ENCODE data around the gene FANCG.

DNA sequence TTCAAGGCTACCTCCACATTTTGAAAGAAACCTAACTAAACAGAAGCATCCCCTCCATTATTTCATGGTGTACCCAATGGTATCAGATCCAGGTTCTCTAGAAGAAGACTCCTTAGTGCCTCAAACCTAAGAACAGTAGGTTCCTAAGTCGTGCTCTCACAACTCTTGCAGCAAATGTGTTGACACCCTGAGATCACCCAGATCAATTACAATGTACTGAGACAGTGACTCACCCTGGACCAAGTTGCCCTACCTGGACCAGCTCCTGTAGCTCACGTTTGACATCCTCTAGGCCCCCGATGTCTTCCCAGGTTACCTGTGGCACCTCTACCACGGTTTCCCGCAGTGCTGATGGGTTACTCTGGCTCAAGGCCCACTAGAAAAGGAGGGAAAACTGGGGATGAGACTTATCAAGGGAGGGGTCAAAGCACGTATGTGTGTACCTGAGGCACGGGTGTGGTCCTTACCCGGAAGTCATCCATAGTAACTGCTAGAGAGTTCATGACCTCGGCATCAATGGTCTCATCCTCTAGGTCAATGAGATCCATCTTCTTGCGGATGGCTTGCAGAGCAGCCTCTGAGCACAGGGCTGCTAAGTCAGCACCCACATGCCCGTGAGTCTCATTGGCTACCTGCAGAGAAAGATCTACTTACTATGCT is 19.1 kb downstream of the FANCG start:
- TF ChIP-seq, protein P1, sequence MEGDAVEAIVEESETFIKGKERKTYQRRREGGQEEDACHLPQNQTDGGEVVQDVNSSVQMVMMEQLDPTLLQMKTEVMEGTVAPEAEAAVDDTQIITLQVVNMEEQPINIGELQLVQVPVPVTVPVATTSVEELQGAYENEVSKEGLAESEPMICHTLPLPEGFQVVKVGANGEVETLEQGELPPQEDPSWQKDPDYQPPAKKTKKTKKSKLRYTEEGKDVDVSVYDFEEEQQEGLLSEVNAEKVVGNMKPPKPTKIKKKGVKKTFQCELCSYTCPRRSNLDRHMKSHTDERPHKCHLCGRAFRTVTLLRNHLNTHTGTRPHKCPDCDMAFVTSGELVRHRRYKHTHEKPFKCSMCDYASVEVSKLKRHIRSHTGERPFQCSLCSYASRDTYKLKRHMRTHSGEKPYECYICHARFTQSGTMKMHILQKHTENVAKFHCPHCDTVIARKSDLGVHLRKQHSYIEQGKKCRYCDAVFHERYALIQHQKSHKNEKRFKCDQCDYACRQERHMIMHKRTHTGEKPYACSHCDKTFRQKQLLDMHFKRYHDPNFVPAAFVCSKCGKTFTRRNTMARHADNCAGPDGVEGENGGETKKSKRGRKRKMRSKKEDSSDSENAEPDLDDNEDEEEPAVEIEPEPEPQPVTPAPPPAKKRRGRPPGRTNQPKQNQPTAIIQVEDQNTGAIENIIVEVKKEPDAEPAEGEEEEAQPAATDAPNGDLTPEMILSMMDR (IDR thresholded peaks at IDR 0.05), result no peak
- TF ChIP-seq POLR2A (IDR thresholded peaks at IDR 0.05), result no peak

Measured in uterus (tissue), 2 donors.